Left ventricle myocardium inferior (tissue), 1 donor: ENCODE data around the gene MYO16. TPM values are rescaled to one million over a fixed set of nuclear protein-coding genes. Genes with fewer than 3 reads are reported as not detected.

Experiments
- DNase-seq: peaks from one replicate; pipeline ENCODE4 v3.0.0-alpha.2; 2020
- H3K27ac ChIP-seq: fragments of 200-600 bp; replicated peaks from 2 replicates; pipeline ENCODE4 v1.8.0; 2021
- H3K27me3 ChIP-seq: fragments of 200-600 bp; 2 replicates; pipeline ENCODE4 v1.8.0; 2021; ENCODE audit warnings: low read depth
- H3K36me3 ChIP-seq: fragments of 200-600 bp; 2 replicates; pipeline ENCODE4 v1.8.0; 2021
- H3K4me1 ChIP-seq: fragments of 200-600 bp; 2 replicates; pipeline ENCODE4 v1.8.0; 2021
- H3K4me3 ChIP-seq: fragments of 200-600 bp; 2 replicates; pipeline ENCODE4 v1.8.0; 2021; ENCODE audit warnings: mild to moderate bottlenecking, moderate library complexity
- H3K9me3 ChIP-seq: fragments of 200-600 bp; replicated peaks from 2 replicates; pipeline ENCODE4 v1.8.0; 2021
- CTCF ChIP-seq: fragments of 200-600 bp; IDR thresholded peaks from 2 replicates; pipeline ENCODE4 v1.8.0; 2021; ENCODE audit warnings: antibody characterized with exemption, mild to moderate bottlenecking, borderline replicate concordance
- intact Hi-C: fragments of 100-400 bp; cut with micrococcal nuclease; formaldehyde crosslinking; loops from one replicate; pipeline ENCODE4 v1.11.0; 2022
- total RNA-seq: library from RNA; stranded (reverse); fragmentation: NEBNext Ultra II Directional; extraction: Animal tissue kit (Norgen Biotek cat#: 25700); gene quantifications from one replicate; pipeline ENCODE4 v1.2.1, GENCODE V29; 2021
- donor health status: DM: no; HTN: yes; CAD: no; lungs with severe emphysema.

MYO16 gene
- total RNA-seq, 1 donor from 2014 or later, result 1.7 TPM

GRCh38 chr13:109123971-109124370, 494.6 kb downstream of the MYO16 start:
- intact Hi-C loops, result no loop called here
- Histone ChIP-seq H3K4me3 (no peak overlapping the region), H3K27me3 (peaks cover 3% of the 10 kb centered on the region), H3K4me1 (no peaks in the 10 kb centered on the region), H3K27ac (no peak overlapping the region), H3K36me3 (no peaks in the 10 kb centered on the region), H3K9me3 (no peaks in the 10 kb centered on the region)
- DNase-seq, result no peak
- no peak for TF ChIP-seq CTCF

DNA sequence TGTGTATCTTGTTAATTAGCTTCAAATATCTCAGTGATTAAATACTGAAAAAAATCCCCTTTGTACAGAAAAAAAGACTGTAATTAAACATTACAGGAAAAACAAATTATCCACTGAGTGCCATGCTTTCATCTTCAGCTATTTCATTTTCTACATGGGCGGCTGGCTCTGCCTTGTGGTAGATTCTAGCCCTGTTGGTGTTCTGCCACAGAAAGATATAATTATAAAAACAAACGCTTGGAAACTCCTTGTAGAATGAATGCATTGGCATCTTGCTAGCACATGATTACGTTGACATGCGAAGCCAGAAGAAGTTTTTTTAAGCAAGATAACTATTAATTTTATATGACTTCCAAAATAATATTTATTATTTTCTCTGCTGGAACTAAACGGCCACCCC, 496.8 kb downstream of the MYO16 start:
- TF ChIP-seq CTCF, result no peak
- no peaks in the 10 kb centered on the region for H3K4me1 ChIP-seq
- no peak overlapping the region for H3K4me3 ChIP-seq
- DNase-seq, result no peak
- no peaks in the 10 kb centered on the region for H3K36me3 ChIP-seq
- no peak overlapping the region for H3K27ac ChIP-seq
- peaks cover 3% of the 10 kb centered on the region for H3K27me3 ChIP-seq
- intact Hi-C loops, result no loop called here
- H3K9me3 ChIP-seq, result no peaks in the 10 kb centered on the region

DNA sequence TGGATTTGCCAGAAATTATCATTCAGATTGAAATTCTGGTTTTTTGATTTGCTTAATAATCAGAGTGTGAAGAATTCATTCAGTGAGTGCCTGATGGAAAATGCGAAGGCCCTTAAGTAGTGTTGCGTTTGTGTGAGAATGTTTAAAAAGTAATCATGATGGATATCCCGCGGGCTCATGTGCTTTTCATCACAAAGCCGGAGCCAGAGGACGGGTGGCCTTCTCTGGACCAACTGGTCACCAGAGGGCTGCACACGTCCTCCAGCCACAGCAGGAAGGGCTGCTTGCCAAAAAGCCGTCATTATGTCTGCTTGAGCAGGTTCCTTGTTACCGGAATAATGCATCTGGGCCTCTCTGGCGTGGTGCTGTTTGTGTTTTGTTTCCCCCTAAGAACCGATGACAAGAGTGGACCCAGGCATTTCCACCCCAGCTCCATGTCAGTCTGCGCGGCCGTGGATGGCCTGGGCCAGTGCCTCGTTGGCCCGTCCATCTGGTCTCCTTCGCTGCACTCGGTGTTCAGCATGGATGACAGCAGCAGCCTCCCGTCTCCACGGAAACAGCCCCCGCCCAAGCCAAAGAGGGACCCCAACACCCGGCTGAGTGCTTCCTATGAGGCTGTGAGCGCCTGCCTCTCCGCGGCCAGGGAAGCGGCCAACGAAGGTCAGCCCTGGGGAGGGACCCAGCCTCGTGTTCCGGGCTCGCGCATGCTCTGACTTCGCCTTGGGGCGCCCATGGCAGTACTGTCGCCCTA, 497.7 kb downstream of the MYO16 start:
- H3K4me1 ChIP-seq, result peaks cover 5% of the 10 kb centered on the region
- TF ChIP-seq CTCF, result no peak
- no peak overlapping the region for H3K27ac ChIP-seq
- intact Hi-C loops, result no loop called here
- no peak overlapping the region for H3K4me3 ChIP-seq
- DNase-seq, result no peak
- H3K27me3 ChIP-seq, result no peaks in the 10 kb centered on the region
- no peaks in the 10 kb centered on the region for H3K36me3 ChIP-seq
- H3K9me3 ChIP-seq, result no peaks in the 10 kb centered on the region

- Histone ChIP-seq H3K4me3 (no peak overlapping the region), H3K36me3 (no peaks in the 10 kb centered on the region), H3K27ac (no peak overlapping the region), H3K4me1 (peaks cover 5% of the 10 kb centered on the region), H3K27me3 (no peaks in the 10 kb centered on the region), H3K9me3 (no peaks in the 10 kb centered on the region)
- intact Hi-C loops, result no loop called here
- DNase-seq, result no peak
- no peak for TF ChIP-seq CTCF
Measured at GRCh38 chr13:109128121-109128520, 498.7 kb downstream of the MYO16 start.

DNA sequence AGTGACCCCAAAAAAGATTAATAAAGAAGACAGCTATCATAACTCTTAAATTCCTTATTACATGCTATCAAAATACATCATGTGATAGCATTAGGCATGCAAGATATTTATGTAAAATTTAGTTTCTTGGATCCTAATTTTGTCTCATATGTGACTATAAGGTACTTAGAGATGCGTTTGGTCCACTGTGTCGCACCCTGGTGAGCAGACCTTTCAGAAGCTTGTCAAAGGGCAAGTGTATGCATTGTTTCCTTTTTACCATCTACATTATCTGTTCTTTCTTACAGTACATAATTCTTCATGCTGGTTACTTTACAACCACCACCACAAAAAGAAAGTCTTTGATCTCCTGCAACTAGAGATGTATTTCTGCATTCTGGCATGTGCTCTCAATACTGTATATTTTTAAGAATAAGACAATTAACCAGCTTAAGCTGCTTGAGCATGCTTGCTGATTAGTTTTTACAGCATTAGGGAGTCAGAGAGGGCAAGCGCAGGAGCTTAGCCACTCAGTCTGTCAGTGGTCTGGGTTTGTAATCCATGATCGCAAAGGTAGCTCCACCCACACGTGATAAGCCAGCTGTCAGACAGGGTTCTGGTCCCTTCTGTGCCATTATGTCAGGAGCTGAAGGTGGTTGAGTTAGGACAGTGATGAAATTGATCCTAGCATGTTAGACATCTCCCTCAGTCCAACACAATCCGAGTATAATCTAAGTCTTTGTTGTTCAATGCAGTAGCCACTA, 500.9 kb downstream of the MYO16 start:
- Histone ChIP-seq H3K9me3 (no peaks in the 10 kb centered on the region), H3K4me1 (peaks cover 5% of the 10 kb centered on the region), H3K36me3 (no peaks in the 10 kb centered on the region), H3K4me3 (no peak overlapping the region), H3K27me3 (no peaks in the 10 kb centered on the region), H3K27ac (no peak overlapping the region)
- intact Hi-C loops, result no loop called here
- TF ChIP-seq CTCF, result no peak
- DNase-seq, result no peak
